ES-I3 (cell line): ENCODE data around the gene MRPS12.

Experiments
- H3K36me3 ChIP-seq: 2 replicates; pipeline ENCODE4 v1.6.1; 2013; ENCODE audit warnings: mild to moderate bottlenecking, low read length, control low read depth, moderate library complexity; ENCODE audit not compliant: insufficient read depth
- H3K4me1 ChIP-seq: 2 replicates; pipeline ENCODE4 v1.6.1; 2013; ENCODE audit warnings: mild to moderate bottlenecking, control low read depth, low read length; ENCODE audit not compliant: insufficient read depth
- H3K9ac ChIP-seq: 2 replicates; pipeline ENCODE4 v1.6.1; 2013; ENCODE audit warnings: low read depth, mild to moderate bottlenecking, low read length, moderate library complexity
- H3K9me3 ChIP-seq: 2 replicates; pipeline ENCODE4 v1.6.1; 2013; ENCODE audit warnings: mild to moderate bottlenecking, low read length, moderate library complexity; ENCODE audit not compliant: control insufficient read depth, insufficient read depth

The MRPS12 gene

GRCh38 chr19:38918526-38918925, 12.2 kb upstream of the MRPS12 start:
- Histone ChIP-seq H3K36me3 (0 out of 2 replicates have a peak, but pooled peaks cover 3% of the 10 kb centered on the region), H3K4me1 (no peaks in the 10 kb centered on the region), H3K9ac (no peak overlapping the region)

GRCh38 chr19:38919837-38920601, 10.7 kb upstream of the MRPS12 start:
- H3K36me3 ChIP-seq = 0 out of 2 replicates have a peak, but pooled peaks cover 3% of the 10 kb centered on the region
- no peaks in the 10 kb centered on the region for H3K9me3 ChIP-seq
- no peaks in the 10 kb centered on the region for H3K4me1 ChIP-seq
- H3K9ac ChIP-seq = no peak overlapping the region

More at GRCh38 chr19:38918526-38918925, 12.2 kb upstream of the MRPS12 start:
- H3K9me3 ChIP-seq = no peaks in the 10 kb centered on the region

GRCh38 chr19:38920602-38921419, 9.9 kb upstream of the MRPS12 start:
- Histone ChIP-seq H3K9me3 (no peaks in the 10 kb centered on the region), H3K4me1 (no peaks in the 10 kb centered on the region), H3K36me3 (0 out of 2 replicates have a peak, but pooled peaks cover 3% of the 10 kb centered on the region), H3K9ac (no peak overlapping the region)

GRCh38 chr19:38921420-38922274, 9.1 kb upstream of the MRPS12 start:
- Histone ChIP-seq H3K4me1 (no peaks in the 10 kb centered on the region), H3K36me3 (0 out of 2 replicates have a peak, but pooled peaks cover 3% of the 10 kb centered on the region), H3K9me3 (no peaks in the 10 kb centered on the region), H3K9ac (no peak overlapping the region)

- Histone ChIP-seq H3K9ac (no peak overlapping the region), H3K36me3 (0 out of 2 replicates have a peak, but pooled peaks cover 3% of the 10 kb centered on the region), H3K9me3 (no peaks in the 10 kb centered on the region), H3K4me1 (no peaks in the 10 kb centered on the region)
These were observed 8.3 kb upstream of the MRPS12 start for GRCh38 chr19:38922482-38922881.

- H3K36me3 ChIP-seq = 0 out of 2 replicates have a peak, but pooled peaks cover 3% of the 10 kb centered on the region
- H3K4me1 ChIP-seq = no peaks in the 10 kb centered on the region
- no peaks in the 10 kb centered on the region for H3K9me3 ChIP-seq
- no peak overlapping the region for H3K9ac ChIP-seq
These were observed 6.4 kb upstream of the MRPS12 start for GRCh38 chr19:38924388-38924787.

GRCh38 chr19:38928391-38929001, 2.2 kb upstream of the MRPS12 start:
- Histone ChIP-seq H3K4me1 (no peaks in the 10 kb centered on the region), H3K9me3 (0 out of 2 replicates have a peak, but pooled peaks cover 2% of the 10 kb centered on the region), H3K9ac (no peak overlapping the region), H3K36me3 (peaks cover 10% of the 10 kb centered on the region)

- Histone ChIP-seq H3K9ac (peak within 1 kb of the TSS; percentile 86), H3K36me3 (peaks cover 13% of the 10 kb centered on the region), H3K4me1 (no peaks in the 10 kb centered on the region), H3K9me3 (peaks cover 4% of the 10 kb centered on the region; the same call in 1 of the 2 replicates)
These were observed 592 bp upstream of the MRPS12 start, which contains the start of gene SARS2 for GRCh38 chr19:38929929-38930775. Gene SARS2 (minus strand): TSS chr19:38930763. CDS start chr19:38930736, 27 bp downstream.

GRCh38 chr19:38931521-38931793, 713 bp downstream of the MRPS12 start:
- H3K4me1 ChIP-seq = no peaks in the 10 kb centered on the region
- peak overlapping the region; percentile 86 for H3K9ac ChIP-seq
- H3K9me3 ChIP-seq = peaks cover 4% of the 10 kb centered on the region
- H3K36me3 ChIP-seq = peaks cover 13% of the 10 kb centered on the region

- Histone ChIP-seq H3K9me3 (peaks cover 4% of the 10 kb centered on the region), H3K9ac (no peak overlapping the region), H3K4me1 (no peaks in the 10 kb centered on the region), H3K36me3 (peaks cover 13% of the 10 kb centered on the region)
These were observed 1.9 kb downstream of the MRPS12 start for GRCh38 chr19:38932425-38933179.

GRCh38 chr19:38933544-38933943, 2.8 kb downstream of the MRPS12 start:
- Histone ChIP-seq H3K9me3 (peaks cover 4% of the 10 kb centered on the region), H3K36me3 (peaks cover 13% of the 10 kb centered on the region), H3K4me1 (no peaks in the 10 kb centered on the region), H3K9ac (no peak overlapping the region)

GRCh38 chr19:38939957-38940356, 9.2 kb downstream of the MRPS12 start:
- Histone ChIP-seq H3K9me3 (no peaks in the 10 kb centered on the region; the same call in none of the 2 replicates), H3K9ac (no peak overlapping the region), H3K4me1 (no peaks in the 10 kb centered on the region), H3K36me3 (no peaks in the 10 kb centered on the region)
